Measurements from ENCODE around the gene SEMA3D.

DNA sequence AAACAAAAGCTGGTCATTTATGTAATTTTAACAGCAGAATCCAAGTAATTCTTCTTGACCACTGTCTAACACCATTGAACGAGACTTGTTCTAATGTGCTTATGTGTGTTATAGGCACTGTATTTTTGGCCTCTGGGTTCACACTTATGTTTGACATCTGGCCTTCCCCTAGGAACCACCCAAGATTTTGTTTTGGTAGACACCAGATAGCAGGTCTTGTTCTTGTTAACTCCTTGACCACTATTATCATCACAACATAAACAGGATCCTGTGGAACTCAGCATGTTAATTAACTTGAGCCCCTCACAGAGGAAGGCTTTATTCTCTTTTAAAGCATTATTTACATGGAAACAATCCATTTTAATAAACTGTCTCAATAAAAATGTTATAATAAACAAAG lies 167.7 kb downstream of the SEMA3D start:
- TF ChIP-seq POLR2A (IDR thresholded peaks at IDR 0.05; ENCODE audit: low read depth, low read length): no peak
- no peak for TF ChIP-seq POLR2AphosphoS5 (IDR thresholded peaks at IDR 0.05; ENCODE audit: low read depth, low read length)
- TF ChIP-seq TAF1 (IDR thresholded peaks at IDR 0.05; ENCODE audit: borderline replicate concordance, low read depth, low read length): no peak
